Vagina (tissue), 2 donors: ENCODE measurements around the gene OR52A5.

ENCODE experiments used
- POLR2A ChIP-seq, 2 donors: fragments of 450-650 bp; IDR thresholded peaks; one replicate each; pipeline ENCODE4 v1.6.1; 2017; ENCODE audit warnings: antibody characterized with exemption in 2 of 2, mild to moderate bottlenecking in 2 of 2, moderate library complexity in 2 of 2
- TF ChIP-seq, protein P1 (sequence below), 3 experiments: fragments of 450-650 bp in 2 of 3; fragments of 200-600 bp in 1 of 3; sonication (generic) in 1 of 3; IDR thresholded peaks; one replicate each; pipeline ENCODE4 v1.5.1; 2017 to 2019; ENCODE audit warnings: antibody characterized with exemption in 3 of 3, mild to moderate bottlenecking in 2 of 3, moderate library complexity in 2 of 3

DNA sequence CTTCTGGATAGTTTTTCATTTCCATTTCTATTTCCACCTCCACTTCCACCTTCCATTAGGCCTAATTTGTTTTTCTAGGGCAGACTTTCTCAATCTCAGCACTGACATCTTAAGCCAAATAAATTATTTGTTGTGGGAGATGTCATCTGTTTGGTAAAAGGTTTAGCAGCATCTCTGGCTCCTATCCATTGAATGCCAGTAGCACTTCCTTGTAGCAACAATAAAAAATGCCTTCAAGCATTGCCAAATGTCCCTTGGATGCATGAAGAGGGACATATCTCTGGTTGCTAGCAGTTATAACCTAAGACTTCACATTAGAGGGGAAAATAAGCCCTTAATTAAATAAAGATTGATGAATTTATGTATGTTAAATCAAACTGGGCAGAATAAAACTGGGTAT is 1.9 kb downstream of the OR52A5 start:
- no peak for TF ChIP-seq POLR2A (IDR thresholded peaks at IDR 0.05)
- TF ChIP-seq, protein P1, sequence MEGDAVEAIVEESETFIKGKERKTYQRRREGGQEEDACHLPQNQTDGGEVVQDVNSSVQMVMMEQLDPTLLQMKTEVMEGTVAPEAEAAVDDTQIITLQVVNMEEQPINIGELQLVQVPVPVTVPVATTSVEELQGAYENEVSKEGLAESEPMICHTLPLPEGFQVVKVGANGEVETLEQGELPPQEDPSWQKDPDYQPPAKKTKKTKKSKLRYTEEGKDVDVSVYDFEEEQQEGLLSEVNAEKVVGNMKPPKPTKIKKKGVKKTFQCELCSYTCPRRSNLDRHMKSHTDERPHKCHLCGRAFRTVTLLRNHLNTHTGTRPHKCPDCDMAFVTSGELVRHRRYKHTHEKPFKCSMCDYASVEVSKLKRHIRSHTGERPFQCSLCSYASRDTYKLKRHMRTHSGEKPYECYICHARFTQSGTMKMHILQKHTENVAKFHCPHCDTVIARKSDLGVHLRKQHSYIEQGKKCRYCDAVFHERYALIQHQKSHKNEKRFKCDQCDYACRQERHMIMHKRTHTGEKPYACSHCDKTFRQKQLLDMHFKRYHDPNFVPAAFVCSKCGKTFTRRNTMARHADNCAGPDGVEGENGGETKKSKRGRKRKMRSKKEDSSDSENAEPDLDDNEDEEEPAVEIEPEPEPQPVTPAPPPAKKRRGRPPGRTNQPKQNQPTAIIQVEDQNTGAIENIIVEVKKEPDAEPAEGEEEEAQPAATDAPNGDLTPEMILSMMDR (IDR thresholded peaks at IDR 0.05) = no peak
